Stimulated activated CD4-positive, alpha-beta T cell treated with anti-CD3 and anti-CD28 coated beads, Interleukin-2, amount 100 ng/mL, for 24 hours (primary cell): ENCODE measurements around the gene ATRNL1.
"Not testable (repeated sequence)": the region's sequence is repeated elsewhere in the genome, so short reads cannot be mapped to it uniquely, and the experiment has no call there.

Source experiments
- DNase-seq, 2 donors: peaks; one replicate each; pipeline ENCODE4 v3.0.0-alpha.2; 2020

The ATRNL1 gene

DNA sequence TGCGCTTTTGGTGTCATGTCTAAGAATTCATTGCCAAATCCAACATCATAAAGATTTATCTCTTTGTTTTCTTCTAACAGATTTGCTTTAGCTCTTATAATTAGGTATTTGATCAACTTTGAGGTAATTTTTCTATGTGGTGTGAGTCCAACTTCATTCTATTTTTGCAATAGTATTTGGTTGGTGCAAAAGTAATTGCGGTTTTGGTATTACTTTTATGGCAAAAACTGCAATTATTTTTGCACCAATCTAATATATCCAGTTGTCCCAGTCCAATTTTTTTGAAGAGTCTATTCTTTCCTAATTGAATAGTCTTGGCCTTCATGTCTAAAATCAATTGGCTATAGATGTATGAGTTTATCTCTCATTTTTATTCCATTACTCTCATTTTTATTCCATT, 535.5 kb downstream of the ATRNL1 start:
- no peak for DNase-seq

DNA sequence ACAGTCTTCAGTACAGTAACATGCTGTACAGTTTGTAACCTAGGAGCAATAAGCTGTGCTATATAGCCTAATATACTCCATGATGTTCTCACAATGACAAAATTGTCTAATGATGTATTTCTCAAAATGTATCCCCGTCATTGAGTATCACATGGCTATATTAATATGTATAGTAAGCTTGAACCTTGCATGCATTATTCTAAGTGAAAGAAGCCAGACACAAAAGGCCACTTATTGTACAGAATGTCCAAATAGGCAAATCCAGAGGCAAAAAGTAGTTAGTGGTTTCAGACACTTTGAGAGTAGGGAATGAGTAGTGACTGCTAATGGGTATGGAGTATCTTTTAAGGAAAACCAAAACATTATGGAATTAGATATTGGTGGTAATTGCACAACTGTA, 545.1 kb downstream of the ATRNL1 start:
- no peak for DNase-seq

DNA sequence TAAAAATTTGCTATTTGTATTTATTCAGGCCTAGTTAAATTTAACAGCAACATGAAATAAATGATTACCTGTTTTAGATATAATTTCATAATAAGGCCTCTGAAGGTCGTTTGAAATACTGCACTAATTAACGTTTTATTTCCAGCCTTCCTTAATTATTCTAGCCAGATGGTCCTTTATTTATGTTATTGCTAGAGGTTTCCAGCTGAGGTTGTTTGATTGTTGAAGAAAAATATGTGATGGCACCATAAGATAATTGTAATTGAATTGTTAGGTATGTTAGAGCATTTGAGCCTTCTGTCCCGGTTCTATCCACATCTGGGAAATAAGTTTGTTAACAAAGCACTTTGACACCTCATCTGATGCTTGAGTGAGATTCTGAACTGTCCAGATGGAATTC, 556.1 kb downstream of the ATRNL1 start:
- DNase-seq, result no peak

DNA sequence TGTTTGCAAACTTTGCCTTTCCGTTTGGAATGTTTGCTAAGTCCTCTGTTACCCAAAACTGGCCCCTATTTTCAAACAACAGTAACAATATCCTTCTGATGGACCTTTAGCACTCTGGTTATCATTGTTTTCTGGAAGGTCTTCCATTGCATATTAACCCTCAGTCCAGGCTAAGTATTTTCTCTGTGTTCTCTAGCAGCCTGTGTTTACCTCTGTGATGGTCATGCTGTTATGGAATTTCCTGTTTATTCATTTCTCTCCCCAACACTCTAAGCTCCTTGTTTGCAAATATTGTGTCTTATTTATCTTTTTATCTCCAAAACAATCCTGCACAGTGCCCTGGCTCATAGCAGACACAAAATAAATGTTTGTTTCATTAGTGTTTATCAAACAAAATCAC, 560.3 kb downstream of the ATRNL1 start:
- DNase-seq, result no peak

DNA sequence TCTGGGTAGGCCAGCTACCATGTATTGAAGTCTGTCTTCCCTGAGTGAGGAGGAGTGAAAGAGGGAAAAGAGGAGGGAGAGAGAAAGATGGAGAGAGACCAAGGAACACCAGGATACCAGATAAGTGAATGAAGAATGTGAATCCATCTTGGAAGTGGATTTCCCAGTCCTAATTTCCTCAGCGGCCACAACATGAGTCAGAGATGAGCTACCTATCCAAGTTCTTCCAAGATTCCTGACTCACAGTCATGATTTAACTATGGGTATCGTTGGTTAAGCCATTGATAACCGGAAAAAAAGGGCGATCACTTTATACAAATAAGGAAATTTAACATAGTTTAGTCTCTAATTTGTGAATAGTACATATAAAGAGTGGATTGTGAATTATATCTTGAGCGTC, 561.8 kb downstream of the ATRNL1 start:
- DNase-seq, result no peak

DNA sequence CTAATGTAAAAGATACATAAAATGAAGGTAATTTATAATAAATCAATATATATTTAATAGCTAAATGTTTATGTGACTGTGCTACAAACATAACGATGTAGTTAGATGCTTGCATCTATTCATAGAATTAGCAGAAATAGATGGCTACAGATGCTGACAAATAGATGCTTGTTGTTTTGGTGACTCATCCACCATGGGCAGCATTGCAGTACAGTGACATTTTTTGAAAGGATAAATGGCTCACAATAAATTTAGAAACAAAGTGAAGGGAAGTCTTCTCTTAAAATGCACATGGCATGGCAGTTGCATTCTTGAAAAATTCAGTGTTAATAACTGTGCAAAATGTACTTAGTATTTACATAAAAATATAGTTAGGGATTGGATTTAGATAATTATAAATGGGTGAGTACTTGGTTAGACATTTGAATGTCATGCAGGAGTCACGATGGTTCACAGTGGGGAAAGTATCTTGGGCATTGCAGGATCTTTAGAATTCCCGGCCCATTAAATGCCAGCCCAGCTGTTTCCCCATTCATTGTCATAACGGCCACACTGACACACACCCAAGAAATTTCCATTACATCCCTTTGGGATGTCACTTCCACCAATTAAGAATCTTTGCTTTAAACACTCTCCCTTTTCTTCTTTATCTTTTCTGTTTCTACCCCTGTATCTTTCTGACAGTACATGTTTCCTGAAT, 564.1 kb downstream of the ATRNL1 start:
- no peak for DNase-seq

DNA sequence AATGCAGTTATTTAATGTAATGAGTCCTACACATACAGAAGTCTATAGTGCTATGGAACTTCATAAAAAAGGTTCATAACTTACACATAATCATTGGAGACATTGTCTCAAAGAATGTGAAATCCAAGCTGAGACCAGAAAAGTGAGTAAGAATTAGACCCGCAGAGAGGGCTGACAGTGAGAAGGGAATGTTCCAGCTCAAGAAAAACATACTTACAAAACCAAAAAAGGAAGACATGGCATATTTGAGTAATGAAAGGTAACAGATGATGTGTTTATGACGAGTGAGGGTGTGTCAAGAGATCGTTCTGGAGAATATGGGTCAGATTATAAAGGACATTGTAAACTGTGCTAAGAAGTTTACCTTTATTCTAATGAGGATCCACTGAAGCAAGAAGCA, 566.5 kb downstream of the ATRNL1 start:
- DNase-seq, result no peak

DNA sequence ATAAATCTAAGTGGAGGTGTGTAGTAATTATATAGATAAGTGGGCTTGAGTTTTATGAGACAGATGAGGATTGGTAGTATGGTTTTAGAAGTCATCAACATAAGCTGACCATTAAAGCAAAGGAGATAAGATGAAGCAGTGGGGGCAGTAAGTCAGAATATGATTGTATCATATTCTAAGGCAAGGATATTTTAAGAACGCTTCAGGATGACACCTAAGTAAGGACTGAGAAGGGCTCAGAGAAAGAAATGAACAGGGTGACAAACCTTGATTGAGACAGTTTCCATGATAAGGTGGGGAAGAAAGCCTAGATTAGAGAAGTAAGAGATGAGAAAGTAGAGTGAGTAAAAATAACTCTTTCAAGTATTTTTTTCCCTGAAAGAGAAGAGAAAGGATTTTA, 567.2 kb downstream of the ATRNL1 start:
- DNase-seq, result no peak

DNA sequence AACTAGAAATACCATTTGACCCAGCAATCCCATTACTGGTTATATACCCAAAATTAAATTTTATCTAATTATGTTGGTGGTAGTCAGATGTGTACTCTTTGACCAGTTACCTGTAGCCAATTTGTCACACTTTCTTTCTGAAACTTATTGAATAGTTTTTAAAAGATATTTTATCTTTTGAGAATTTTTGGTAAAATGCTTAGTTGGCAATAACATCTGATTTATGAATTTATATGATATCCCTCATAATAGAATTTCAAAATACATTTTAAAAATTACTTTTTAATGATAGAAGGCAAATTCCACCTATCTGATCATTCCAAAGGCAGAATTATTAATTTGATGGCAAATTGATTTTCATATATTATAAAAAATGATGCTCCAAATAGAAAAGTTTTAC, 569.3 kb downstream of the ATRNL1 start:
- no peak for DNase-seq

DNA sequence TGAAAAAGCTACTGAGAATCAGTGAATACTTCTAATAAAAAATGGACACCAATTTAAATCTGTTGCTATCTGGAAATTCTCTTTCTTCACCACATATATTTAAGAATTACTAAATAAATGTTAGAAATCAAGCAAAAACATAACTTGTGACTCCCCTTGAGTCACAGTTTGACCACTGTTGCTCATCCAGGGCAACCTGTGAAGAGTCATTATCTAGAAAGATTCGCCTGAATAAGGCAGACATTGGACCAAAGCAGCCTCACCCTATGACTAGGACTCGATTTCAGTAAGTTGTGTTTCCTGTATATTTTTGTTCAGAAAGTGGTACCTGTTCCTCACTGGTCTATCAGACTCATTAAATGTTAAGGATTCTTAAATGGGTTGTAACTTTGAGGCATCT, 572.4 kb downstream of the ATRNL1 start:
- no peak for DNase-seq

DNA sequence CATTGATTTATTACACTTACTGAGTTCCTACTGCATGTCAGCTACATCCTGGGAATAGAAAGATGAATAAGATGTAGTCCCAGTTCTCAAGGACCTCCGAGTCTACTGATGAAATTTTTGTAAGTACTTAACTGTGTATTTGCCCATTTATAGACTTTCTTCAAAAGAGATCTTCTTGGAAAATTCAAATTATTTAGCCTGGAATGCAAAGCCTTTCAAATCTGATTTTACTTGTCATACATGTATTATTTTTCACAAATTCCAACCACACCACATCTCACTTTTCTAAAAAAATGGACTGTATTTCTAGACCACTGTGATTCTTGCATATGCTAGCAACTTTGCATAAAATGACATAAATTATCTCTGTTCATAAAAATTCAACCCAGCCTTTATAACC, 581.3 kb downstream of the ATRNL1 start:
- no peak for DNase-seq

DNA sequence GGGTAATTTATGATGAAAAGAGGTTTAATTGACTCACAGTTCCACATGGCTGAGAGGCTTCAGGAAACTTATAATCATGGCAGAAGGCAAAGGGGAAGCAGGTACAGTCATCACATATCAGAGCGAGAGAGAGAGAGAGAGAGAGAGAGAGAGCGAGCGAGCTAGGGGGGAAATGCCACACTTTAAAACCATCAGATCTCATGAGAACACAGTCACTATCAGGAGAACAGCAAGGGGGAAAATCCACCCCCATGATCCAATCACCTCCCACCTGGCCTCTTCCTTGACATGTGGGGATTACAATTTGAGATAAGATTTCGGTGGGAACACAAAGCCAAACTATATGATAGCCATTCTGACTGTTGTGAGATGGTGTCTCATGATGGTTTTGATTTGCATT, 603.6 kb downstream of the ATRNL1 start:
- DNase-seq, result no peak

DNA sequence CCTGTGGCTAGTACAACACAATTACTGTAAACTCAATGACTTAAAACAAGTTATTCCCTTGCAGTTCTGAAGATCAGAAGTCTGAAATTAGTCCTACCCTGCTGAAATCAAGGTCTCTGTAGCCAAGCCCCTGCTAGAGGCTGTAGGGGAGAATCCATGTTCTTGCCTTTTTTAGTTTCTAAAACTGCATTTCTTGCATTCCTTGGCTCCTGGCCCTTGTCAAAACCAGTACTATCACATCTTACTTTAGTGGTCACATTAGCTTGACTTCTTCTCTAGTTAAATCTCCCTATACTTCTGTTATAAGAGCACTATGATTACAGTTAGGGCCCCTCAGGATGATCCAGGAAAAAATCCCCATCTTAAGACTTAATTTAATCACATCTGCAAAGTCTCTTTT, 612.9 kb downstream of the ATRNL1 start:
- no peak for DNase-seq

DNA sequence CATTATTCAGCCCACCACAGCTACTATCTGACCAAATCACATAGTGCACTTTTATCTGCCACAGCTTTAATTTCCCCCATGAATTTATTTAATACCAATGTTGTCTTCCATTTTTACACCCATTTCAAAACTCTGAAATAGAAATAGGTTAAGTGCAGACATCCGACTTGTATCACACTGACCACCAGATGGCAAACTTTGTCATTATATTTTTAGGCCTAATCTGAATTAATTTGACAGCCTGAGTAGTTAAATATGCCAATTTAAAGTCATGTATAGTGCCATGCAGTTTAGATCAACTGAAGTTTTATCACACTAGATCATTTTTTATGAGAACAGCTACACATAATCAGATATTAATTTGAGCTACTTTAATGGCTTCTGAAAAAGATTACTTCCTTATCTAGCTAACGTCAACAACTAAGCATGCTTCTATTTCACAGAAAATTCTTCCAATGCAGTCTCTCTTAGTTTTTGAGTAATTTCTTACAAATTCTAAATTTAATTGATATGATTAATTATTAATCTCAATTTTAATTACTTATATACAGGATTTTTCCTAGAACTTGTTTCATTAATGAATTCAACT, 613.4 kb downstream of the ATRNL1 start:
- DNase-seq, result no peak

DNA sequence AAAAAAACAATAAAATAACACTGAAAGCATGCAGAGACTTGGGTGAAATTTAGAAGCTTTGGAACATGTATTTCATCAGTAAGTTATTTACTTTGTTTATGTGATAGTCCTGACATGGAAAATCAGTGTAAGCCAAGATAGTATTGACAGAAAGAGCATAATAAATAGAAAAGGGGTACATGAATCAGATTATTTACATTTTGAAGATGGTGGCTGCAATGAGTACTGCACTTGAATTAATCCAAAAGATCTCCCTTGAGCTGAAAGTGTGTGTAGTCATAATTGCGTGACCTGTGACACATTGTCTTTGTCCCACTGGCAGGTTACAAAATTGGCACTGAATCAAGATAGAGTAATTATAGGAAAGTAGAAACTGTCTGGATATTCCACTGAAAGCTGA, 617.0 kb downstream of the ATRNL1 start:
- DNase-seq, result no peak

DNA sequence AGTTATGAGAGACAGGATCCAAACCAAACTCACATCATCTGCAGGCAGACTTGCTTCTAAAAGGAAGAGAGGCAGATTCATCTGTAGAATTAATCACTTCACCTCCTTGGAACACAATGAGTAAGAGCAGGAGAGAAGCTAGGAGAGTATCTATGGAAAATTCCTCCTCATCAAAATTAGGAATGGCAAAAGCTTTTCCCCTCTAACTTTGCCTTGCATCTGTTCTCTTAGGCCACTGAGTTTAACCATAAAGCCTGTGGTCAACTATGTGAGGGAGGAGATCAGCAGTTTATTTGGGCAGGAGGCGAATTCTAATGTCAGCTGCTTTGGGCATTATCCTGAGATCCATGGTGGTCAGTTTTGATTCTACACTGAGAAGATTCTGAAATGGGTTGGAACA, 618.1 kb downstream of the ATRNL1 start:
- no peak for DNase-seq

DNA sequence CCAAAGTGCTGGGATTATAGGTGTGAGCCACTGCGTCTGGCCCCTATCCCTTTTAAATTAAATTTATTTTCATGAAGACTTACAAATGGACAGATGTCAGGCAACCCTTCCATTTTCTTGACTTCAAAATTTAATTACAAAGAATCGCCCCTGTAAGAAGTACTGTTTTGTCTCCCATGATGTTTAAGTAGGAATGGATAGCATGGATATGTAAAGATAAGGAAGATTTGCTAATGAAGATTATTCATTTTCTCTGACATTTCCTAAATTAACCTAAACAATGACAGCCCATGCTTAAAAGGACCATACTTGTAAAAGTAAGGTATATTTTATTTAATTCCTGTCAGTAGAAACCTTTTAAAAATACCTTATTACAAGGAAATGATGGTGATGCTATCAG, 627.0 kb downstream of the ATRNL1 start:
- DNase-seq, result no peak

DNA sequence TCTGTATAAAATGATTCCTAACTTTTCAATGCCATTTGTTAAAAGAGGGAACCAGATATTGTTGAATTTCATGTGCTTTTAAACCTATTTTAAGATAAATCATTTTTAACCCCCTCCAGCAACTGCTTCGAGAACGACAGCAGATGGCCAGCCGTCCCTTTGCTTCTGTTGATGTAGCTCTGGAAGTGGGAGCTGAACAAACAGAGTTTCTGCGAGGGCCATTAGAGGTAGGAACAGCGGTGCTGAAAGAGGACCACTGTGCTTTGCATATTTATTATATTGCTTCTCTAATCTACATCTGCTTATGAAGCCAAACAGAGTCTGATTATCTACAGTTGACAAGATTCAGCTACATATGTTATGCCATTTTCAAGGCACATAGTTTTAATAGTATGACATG, 634.0 kb downstream of the ATRNL1 start:
- DNase-seq, result no peak

DNA sequence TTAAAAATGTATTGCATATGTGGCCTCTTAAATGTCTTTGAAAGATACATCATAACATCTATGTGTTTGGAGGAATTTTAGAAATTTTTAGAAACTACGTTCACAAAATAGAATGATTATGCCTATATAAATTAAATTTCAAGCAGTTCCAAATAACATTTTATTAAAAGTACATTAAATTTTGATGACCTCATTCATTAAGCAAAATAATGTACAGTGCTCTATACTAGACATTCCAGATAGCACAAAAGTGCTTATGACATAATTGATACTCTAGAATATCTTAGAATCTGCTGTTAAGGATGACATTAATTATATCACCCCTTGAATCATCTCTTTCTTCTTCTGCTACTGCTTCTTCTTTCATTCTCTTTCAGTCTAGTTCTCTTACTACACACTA, 650.9 kb downstream of the ATRNL1 start:
- no peak for DNase-seq

DNA sequence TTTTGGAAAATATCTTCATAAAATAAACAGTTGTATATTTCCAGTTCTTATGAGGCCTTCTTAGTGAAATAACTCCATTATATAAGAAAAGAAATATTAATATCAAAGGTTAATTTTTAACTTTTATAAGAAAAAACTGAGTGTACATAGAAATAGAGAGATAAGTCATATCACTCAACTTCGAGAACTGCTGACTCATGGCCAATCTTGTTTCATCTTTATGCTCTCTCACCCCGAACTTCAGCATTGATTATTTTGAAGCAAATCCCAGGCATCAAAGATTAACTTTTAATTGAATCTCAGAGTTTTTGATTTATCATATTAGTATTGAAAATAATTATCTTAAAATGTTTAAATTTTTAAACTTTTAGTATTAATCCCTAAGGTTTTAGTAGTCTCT, 652.8 kb downstream of the ATRNL1 start:
- no peak for DNase-seq

DNA sequence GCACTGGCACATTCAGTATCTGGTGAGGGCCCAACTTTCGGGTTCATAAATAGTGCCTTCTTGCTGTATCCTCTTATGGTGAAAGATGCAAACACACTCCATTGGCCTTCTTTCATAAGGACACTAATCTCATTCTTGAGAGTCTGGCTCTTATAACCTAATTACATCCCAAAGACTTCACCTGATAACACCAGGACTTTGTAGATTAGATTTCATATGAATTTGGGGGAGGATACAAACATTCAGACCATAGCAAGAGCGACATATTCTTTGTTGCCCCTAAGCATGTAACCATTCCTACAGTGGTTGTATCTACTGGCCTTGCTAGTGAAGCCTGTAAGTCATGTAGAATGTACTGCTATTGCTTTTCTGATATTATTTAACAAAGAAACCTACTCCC, 654.6 kb downstream of the ATRNL1 start:
- no peak for DNase-seq

DNA sequence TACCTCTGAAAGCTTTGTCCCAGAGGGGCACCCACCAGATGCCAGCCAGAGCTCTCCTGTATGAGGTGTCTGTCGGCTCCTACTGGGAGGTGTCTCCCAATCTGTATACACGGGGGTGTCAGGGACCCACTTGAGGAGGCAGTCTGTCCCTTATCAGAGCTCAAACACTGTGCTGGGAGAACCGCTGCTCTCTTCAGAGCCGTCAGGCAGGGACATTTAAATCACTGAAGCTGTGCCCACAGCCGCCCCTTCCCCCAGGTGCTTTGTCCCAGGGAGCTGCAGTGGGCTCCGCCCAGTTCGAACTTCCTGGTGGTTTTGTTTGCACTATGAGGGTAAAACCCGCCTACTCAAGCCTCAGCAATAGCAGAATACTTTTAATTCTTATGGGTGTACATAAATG, 665.3 kb downstream of the ATRNL1 start:
- DNase-seq, result not testable (repeated sequence)

DNA sequence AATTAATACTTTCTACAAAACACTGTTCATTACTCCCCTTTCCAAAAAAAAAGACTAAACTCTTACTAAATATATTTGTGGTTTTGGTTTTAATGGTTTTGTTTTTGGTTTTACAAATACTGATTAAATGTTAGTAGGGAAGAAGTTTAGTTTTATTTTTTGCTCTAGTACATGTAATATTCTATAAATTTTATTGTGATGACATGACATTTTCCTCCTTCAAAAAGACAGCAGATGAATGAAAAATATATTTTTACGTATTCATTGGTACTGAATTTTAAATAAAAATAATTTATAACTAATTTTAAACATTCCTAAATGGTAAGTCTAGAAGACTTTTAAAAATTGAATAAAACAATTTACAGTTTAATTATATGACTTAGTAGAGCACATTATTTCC, 667.0 kb downstream of the ATRNL1 start:
- no peak for DNase-seq

DNA sequence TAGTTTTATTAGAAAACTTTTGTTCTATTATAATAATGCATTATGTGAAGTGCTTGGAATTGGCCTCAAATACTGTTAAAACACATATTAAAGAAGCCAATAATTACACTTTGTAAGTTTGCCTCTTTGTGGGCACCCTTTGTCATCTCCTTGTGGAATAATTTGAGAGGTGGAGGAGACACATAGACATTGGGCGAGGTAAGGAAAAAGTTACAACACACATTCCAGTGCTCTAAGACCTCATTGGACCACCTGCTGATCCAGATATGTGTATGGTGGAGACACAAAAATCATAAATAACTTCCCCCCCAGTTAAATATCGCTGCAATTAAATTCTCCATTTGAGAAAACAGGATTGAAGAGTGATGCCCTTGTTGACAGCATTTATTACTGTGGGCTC, 668.0 kb downstream of the ATRNL1 start:
- no peak for DNase-seq

DNA sequence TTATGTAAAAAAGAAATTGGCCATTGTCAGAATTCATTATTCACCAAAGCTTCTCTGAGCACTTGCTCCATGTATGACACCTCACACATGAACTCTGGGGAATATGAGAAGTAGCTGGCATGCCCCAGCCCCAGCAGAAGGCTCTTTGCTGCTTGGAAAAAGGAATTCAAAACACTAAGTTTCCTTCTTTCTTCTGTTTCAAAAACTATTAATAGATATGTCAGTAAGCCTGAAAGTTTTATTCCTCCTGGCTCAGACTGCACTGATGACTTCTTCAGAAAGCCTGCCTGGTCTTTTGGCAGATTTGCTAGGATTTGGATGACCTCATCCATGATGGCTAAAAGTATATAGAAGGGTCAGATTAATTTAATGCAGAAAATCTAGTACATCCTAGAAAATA, 668.9 kb downstream of the ATRNL1 start:
- DNase-seq, result no peak
